SU-DHL-6 (cell line): Measurements from ENCODE around the gene XYLB.
"Not testable (repeated sequence)": the region's sequence is repeated elsewhere in the genome, so short reads cannot be mapped to it uniquely, and the experiment has no call there.

Experiments used
- H2AFZ ChIP-seq: fragments of 200-600 bp; sonication (generic); 2 replicates; pipeline ENCODE4 v1.6.1; 2014; ENCODE audit warnings: low read depth, mild to moderate bottlenecking, moderate library complexity, mixed read lengths, antibody characterized with exemption, low read length; ENCODE audit not compliant: severe bottlenecking
- H3F3A ChIP-seq: fragments of 200-600 bp; shearing (Covaris generic); 2 replicates; pipeline ENCODE4 v1.6.0; 2016; ENCODE audit warnings: antibody characterized with exemption, mild to moderate bottlenecking; ENCODE audit not compliant: insufficient read depth
- H3K27ac ChIP-seq: fragments of 200-600 bp; sonication (generic); 2 replicates; pipeline ENCODE4 v1.5.1; 2016; ENCODE audit warnings: low read depth, mild to moderate bottlenecking, low read length, moderate library complexity, mixed read lengths
- H3K27me3 ChIP-seq: fragments of 200-600 bp; sonication (generic), shearing (Covaris generic); 2 replicates; pipeline ENCODE4 v1.6.0; 2014; ENCODE audit warnings: mild to moderate bottlenecking, low read length
- H3K36me3 ChIP-seq: fragments of 200-600 bp; sonication (generic); 2 replicates; pipeline ENCODE4 v1.6.1; 2014; ENCODE audit warnings: mild to moderate bottlenecking, low read length, mixed read lengths
- H3K4me2 ChIP-seq: fragments of 300-600, 200-600 bp; shearing (Covaris generic), sonication (generic); 2 replicates; pipeline ENCODE4 v1.6.0; 2014; ENCODE audit warnings: low read length, low read depth, mild to moderate bottlenecking; ENCODE audit not compliant: poor library complexity, severe bottlenecking
- H3K4me3 ChIP-seq: fragments of 200-600 bp; sonication (generic); 2 replicates; pipeline ENCODE4 v1.5.1; 2014; ENCODE audit warnings: antibody characterized with exemption, low read length, mild to moderate bottlenecking, mixed read lengths; ENCODE audit not compliant: insufficient read depth, poor library complexity, severe bottlenecking
- H3K79me2 ChIP-seq: fragments of 200-600 bp; sonication (generic); 2 replicates; pipeline ENCODE4 v1.6.1; 2014; ENCODE audit warnings: mild to moderate bottlenecking, low read length, moderate library complexity; ENCODE audit not compliant: insufficient read depth
- H3K9ac ChIP-seq: fragments of 200-600 bp; sonication (generic); 2 replicates; pipeline ENCODE4 v1.7.0; 2014; ENCODE audit warnings: mild to moderate bottlenecking, low read length
- H3K9me2 ChIP-seq: fragments of 200-600 bp; sonication (generic); replicated peaks from 2 replicates; pipeline ENCODE4 v1.6.1; 2014; ENCODE audit warnings: low read length; ENCODE audit not compliant: insufficient read depth
- H3K9me3 ChIP-seq: fragments of 200-600 bp; sonication (generic); 2 replicates; pipeline ENCODE4 v1.6.1; 2014; ENCODE audit warnings: low read length, mixed read lengths; ENCODE audit not compliant: insufficient read depth
- H4K20me1 ChIP-seq: fragments of 200-600 bp; sonication (generic); 2 replicates; pipeline ENCODE4 v1.6.1; 2014; ENCODE audit warnings: low read depth, mild to moderate bottlenecking, antibody characterized with exemption, low read length, moderate library complexity, mixed read lengths
- CTCF ChIP-seq: fragments of 200-600 bp; sonication (generic); IDR thresholded peaks from one replicate; pipeline ENCODE4 v1.5.1; 2017; ENCODE audit warnings: antibody characterized with exemption, mild to moderate bottlenecking, low read length, moderate library complexity; ENCODE audit not compliant: insufficient read depth, poor library complexity, severe bottlenecking
- EZH2phosphoT487 ChIP-seq: fragments of 200-600 bp; sonication (generic), shearing (Covaris generic); conservative IDR thresholded peaks from 2 replicates; pipeline ENCODE4 v1.6.1; 2018; ENCODE audit warnings: mild to moderate bottlenecking, antibody characterized with exemption, low read length, moderate library complexity, mixed read lengths

Gene XYLB

GRCh38 chr3:38404286-38404685, 57.7 kb downstream of the XYLB start:
- Histone ChIP-seq H3K4me3 (no peak overlapping the region), H4K20me1 (no peaks in the 10 kb centered on the region), H3K4me2 (no peak overlapping the region), H3K27me3 (no peaks in the 10 kb centered on the region), H3K36me3 (peaks cover 12% of the 10 kb centered on the region; the same call in 1 of the 2 replicates), H3K9me3 (no peaks in the 10 kb centered on the region), H3K9me2 (no peaks in the 10 kb centered on the region), H3K79me2 (no peaks in the 10 kb centered on the region), H2AFZ (no peak overlapping the region), H3K9ac (no peak overlapping the region), H3F3A (no peaks in the 10 kb centered on the region), H3K27ac (no peak overlapping the region)
- TF ChIP-seq CTCF (no peak), EZH2phosphoT487 (no peak)

- Histone ChIP-seq H3F3A (no peaks in the 10 kb centered on the region), H3K27ac (no peak overlapping the region), H2AFZ (no peak overlapping the region), H3K27me3 (no peaks in the 10 kb centered on the region), H4K20me1 (no peaks in the 10 kb centered on the region), H3K9ac (no peak overlapping the region), H3K9me3 (no peaks in the 10 kb centered on the region), H3K9me2 (no peaks in the 10 kb centered on the region), H3K4me2 (no peak overlapping the region), H3K4me3 (no peak overlapping the region), H3K36me3 (no peaks in the 10 kb centered on the region), H3K79me2 (no peaks in the 10 kb centered on the region)
- no peak for TF ChIP-seq EZH2phosphoT487
- TF ChIP-seq CTCF: no peak
Measured at GRCh38 chr3:38411591-38411990, 65.0 kb downstream of the XYLB start.

- H2AFZ ChIP-seq, H3K4me2 ChIP-seq, H3K9ac ChIP-seq, H3K9me2 ChIP-seq, H3K9me3 ChIP-seq, H3K79me2 ChIP-seq, H3F3A ChIP-seq, H4K20me1 ChIP-seq, H3K27ac ChIP-seq, H3K27me3 ChIP-seq, H3K36me3 ChIP-seq, H3K4me3 ChIP-seq: not testable (repeated sequence)
Measured at GRCh38 chr3:38420758-38421157, 74.2 kb downstream of the XYLB start.

- Histone ChIP-seq H3K79me2 (no peaks in the 10 kb centered on the region), H2AFZ (no peak overlapping the region), H4K20me1 (no peaks in the 10 kb centered on the region), H3K9me2 (no peaks in the 10 kb centered on the region), H3K27me3 (no peaks in the 10 kb centered on the region), H3K9ac (no peak overlapping the region), H3K27ac (no peak overlapping the region), H3K36me3 (no peaks in the 10 kb centered on the region), H3F3A (no peaks in the 10 kb centered on the region), H3K4me2 (no peak overlapping the region), H3K4me3 (no peak overlapping the region), H3K9me3 (no peaks in the 10 kb centered on the region)
- TF ChIP-seq EZH2phosphoT487: no peak
- no peak for TF ChIP-seq CTCF
Measured at GRCh38 chr3:38421679-38422336, 75.2 kb downstream of the XYLB start.

- H3K79me2 ChIP-seq, H3K9me3 ChIP-seq, H3K4me3 ChIP-seq, H3K9me2 ChIP-seq, H3K27ac ChIP-seq, H3K9ac ChIP-seq, H3K36me3 ChIP-seq, H3K27me3 ChIP-seq, H3K4me2 ChIP-seq, H2AFZ ChIP-seq, H3F3A ChIP-seq, H4K20me1 ChIP-seq: not testable (repeated sequence)
Measured at GRCh38 chr3:38426798-38427426, 80.3 kb downstream of the XYLB start.
